Naive thymus-derived CD8-positive, alpha-beta T cell (primary cell): ENCODE measurements around the gene PCDHB11. TPM values are rescaled to one million over a fixed set of nuclear protein-coding genes. Genes with fewer than 3 reads are reported as not detected.
"Not testable (repeated sequence)": the region's sequence is repeated elsewhere in the genome, so short reads cannot be mapped to it uniquely, and the experiment has no call there.

Source experiments
- ATAC-seq, 2 donors: fragments of 150-1000 bp; cut with Tn5 transposase in 1 of 2; sonication (Bioruptor Pico), chemical (Tn5 transposase) in 1 of 2; 1 replicate in 1 of 2; 2 replicates in 1 of 2; pipeline ENCODE4 v1.10.0; 2021; ENCODE audit warnings: mild to moderate bottlenecking in 2 of 2, moderate library complexity in 2 of 2
- POLR2A ChIA-PET: fragments of 350-600 bp; sonication (Branson Sonifier 250); formaldehyde crosslinking; loops from one replicate; lab custom pipeline; 2021; ENCODE audit warnings: antibody characterized with exemption; lab: Charles Lee
- DNase-seq, 10 donors: peaks; one replicate each; pipeline versions ENCODE4 v3.0.0 to v3.0.0-alpha.2; 2020 to 2022
- H3K27ac Mint-ChIP-seq, 10 donors: one replicate each; pipeline ENCODE4 v1.8.0; 2020 to 2022; ENCODE audit warnings: mild to moderate bottlenecking in 10 of 10, mixed read lengths in 10 of 10, moderate library complexity in 4 of 10, inconsistent platforms in 1 of 10
- H3K27me3 Mint-ChIP-seq, 5 donors: one replicate each; pipeline ENCODE4 v1.8.0; 2021 to 2022; ENCODE audit warnings: mixed read lengths in 5 of 5
- H3K36me3 Mint-ChIP-seq, 3 donors: one replicate each; pipeline ENCODE4 v1.8.0; 2020 to 2022; ENCODE audit warnings: mixed read lengths in 3 of 3, mild to moderate bottlenecking in 2 of 3, inconsistent platforms in 1 of 3
- H3K4me1 Mint-ChIP-seq, 4 donors: one replicate each; pipeline ENCODE4 v1.8.0; 2021 to 2022; ENCODE audit warnings: mixed read lengths in 4 of 4
- H3K4me3 Mint-ChIP-seq, 10 donors: one replicate each; pipeline ENCODE4 v1.8.0; 2020 to 2022; ENCODE audit warnings: mild to moderate bottlenecking in 10 of 10, mixed read lengths in 10 of 10, moderate library complexity in 6 of 10, inconsistent platforms in 1 of 10
- H3K9me3 Mint-ChIP-seq, 9 donors: one replicate each; pipeline ENCODE4 v1.8.0; 2020 to 2022; ENCODE audit warnings: mixed read lengths in 9 of 9, mild to moderate bottlenecking in 3 of 9, inconsistent platforms in 1 of 9, moderate library complexity in 1 of 9
- polyA plus RNA-seq, 3 donors: library from polyadenylated mRNA; unstranded; fragments of 300-500 nt; fragmentation: Illumina TruSeq; gene quantifications; one replicate each; pipeline ENCODE4 v1.2.3, GENCODE V29; 2021
- total RNA-seq, 8 experiments: library from RNA in 2 of 8; stranded (reverse) in 2 of 8; gene quantifications; one replicate each; pipeline ENCODE4 v1.2.3 and lab custom pipeline; 2021 to 2026

The PCDHB11 gene
- total and polyA plus RNA-seq, 5 experiments from 2014 or later = not detected

DNA sequence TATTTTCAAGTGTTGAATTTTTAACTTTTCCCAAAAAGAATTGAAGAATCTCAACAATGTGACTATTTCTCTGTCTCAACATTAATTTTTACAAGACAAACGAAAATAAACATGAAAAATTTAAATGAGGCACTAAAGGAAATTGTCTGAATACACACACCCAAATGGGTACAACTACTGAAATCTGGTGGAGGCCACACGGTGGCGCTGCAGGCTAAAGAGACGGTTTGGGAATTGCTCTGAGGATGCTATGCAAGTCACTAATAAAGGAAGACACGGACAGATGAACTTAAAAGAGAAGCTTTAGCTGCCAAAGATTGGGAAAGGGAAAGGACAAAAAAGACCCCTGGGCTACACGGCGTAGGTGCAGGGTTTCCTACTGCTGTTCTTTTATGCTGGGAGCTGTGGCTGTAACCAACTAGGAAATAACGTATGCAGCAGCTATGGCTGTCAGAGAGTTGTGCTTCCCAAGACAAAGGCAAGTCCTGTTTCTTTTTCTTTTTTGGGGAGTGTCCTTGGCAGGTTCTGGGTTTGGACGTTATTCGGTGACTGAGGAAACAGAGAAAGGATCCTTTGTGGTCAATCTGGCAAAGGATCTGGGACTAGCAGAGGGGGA lies 7.2 kb upstream of the PCDHB11 start, which contains the start of gene PCDHB10:
Gene PCDHB10, plus strand, starts transcription at position 244 of the 616 bp plus-strand sequence. Its CDS starts 200 bp downstream, at position 444.
- DNase-seq (no peak), ATAC-seq (no peak)
- Mint-ChIP-seq H3K4me1 (peaks cover 0 to 5% (median under 1%) of the 10 kb centered on the region in 4 donors), H3K4me3 (no peak within 1 kb of the TSS), H3K36me3 (peaks cover 23 to 54% (median 26%) of the 10 kb centered on the region in 3 donors), H3K9me3 (peaks cover 6 to 82% (median 40%) of the 10 kb centered on the region in 9 donors), H3K27ac (no peak within 1 kb of the TSS), H3K27me3 (peaks cover 29 to 68% (median 45%) of the 10 kb centered on the region in 5 donors)
- POLR2A ChIA-PET = no interaction called here

GRCh38 chr5:141194332-141194731 lies 5.1 kb upstream of the PCDHB11 start:
- ATAC-seq, POLR2A ChIA-PET, DNase-seq, H3K4me3 Mint-ChIP-seq, H3K27ac Mint-ChIP-seq, H3K4me1 Mint-ChIP-seq: not testable (repeated sequence)
- peaks cover 7 to 88% (median 56%) of the 10 kb centered on the region in 9 donors for H3K9me3 Mint-ChIP-seq
- H3K36me3 Mint-ChIP-seq = peaks cover 18 to 63% (median 22%) of the 10 kb centered on the region in 3 donors
- H3K27me3 Mint-ChIP-seq = peaks cover 26 to 75% (median 41%) of the 10 kb centered on the region in 5 donors

GRCh38 chr5:141196363-141196762 lies 3.1 kb upstream of the PCDHB11 start:
- POLR2A ChIA-PET = no interaction called here
- ATAC-seq = no peak
- Mint-ChIP-seq H3K27ac (no peak overlapping the region), H3K9me3 (peaks cover 7 to 87% (median 64%) of the 10 kb centered on the region in 9 donors), H3K4me1 (no peaks in the 10 kb centered on the region), H3K4me3 (no peak overlapping the region), H3K27me3 (peaks cover 26 to 75% (median 54%) of the 10 kb centered on the region in 5 donors), H3K36me3 (peaks cover 15 to 76% (median 18%) of the 10 kb centered on the region in 3 donors)
- no peak for DNase-seq

GRCh38 chr5:141201126-141201525 lies 1.7 kb downstream of the PCDHB11 start:
- H3K27ac Mint-ChIP-seq, ATAC-seq, POLR2A ChIA-PET, DNase-seq, H3K4me3 Mint-ChIP-seq, H3K4me1 Mint-ChIP-seq: not testable (repeated sequence)
- H3K27me3 Mint-ChIP-seq = peaks cover 15 to 87% (median 49%) of the 10 kb centered on the region in 5 donors
- peaks cover 5 to 76% (median 45%) of the 10 kb centered on the region in 9 donors for H3K9me3 Mint-ChIP-seq
- H3K36me3 Mint-ChIP-seq = peaks cover 5 to 45% (median 9%) of the 10 kb centered on the region in 3 donors

DNA sequence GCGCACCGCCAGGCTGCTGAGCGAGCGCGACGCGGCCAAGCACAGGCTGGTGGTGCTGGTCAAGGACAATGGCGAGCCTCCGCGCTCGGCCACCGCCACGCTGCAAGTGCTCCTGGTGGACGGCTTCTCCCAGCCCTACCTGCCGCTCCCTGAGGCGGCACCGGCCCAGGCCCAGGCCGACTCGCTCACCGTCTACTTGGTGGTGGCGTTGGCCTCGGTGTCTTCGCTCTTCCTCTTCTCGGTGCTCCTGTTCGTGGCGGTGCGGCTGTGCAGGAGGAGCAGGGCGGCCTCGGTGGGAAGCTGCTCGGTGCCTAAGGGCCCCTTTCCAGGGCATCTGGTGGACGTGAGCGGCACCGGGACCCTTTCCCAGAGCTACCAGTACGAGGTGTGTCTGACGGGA lies 2.2 kb downstream of the PCDHB11 start:
- POLR2A ChIA-PET, ATAC-seq, H3K27ac Mint-ChIP-seq, H3K4me1 Mint-ChIP-seq, H3K4me3 Mint-ChIP-seq, DNase-seq: not testable (repeated sequence)
- Mint-ChIP-seq H3K9me3 (peaks cover 4 to 71% (median 40%) of the 10 kb centered on the region in 9 donors), H3K36me3 (peaks cover 5 to 40% (median 9%) of the 10 kb centered on the region in 3 donors), H3K27me3 (peaks cover 19 to 87% (median 48%) of the 10 kb centered on the region in 5 donors)

DNA sequence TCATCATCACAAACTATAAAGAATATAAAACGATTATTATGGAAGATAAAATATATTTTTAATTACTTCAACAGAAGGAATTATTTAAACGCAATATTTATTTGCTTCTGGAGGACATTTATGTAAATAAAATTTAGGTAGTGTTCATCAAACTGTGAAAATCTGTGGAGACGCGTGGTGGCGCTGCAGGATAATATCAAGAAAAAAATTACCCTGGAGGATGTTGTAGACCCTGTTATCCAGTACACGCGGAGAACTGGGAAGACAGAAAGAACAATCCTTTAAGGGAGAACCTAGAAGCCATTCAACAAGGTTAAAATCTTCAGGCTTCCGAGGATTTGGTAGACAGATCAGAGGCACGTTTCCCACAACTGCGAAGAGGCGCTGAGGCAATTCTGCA lies 9.1 kb downstream of the PCDHB11 start, which contains the start of gene PCDHB12:
Gene PCDHB12, plus strand, starts transcription at position 242 of the 400 bp plus-strand sequence. CDS start 189 bp downstream, outside the sequence.
- POLR2A ChIA-PET = no interaction called here
- peaks cover 0 to under 1% (median 0%) of the 10 kb centered on the region in 4 donors for H3K4me1 Mint-ChIP-seq
- peaks cover 24 to 87% (median 55%) of the 10 kb centered on the region in 5 donors for H3K27me3 Mint-ChIP-seq
- ATAC-seq (no peak), DNase-seq (no peak)
- no peak within 1 kb of the TSS for H3K27ac Mint-ChIP-seq
- H3K9me3 Mint-ChIP-seq = peaks cover 0 to 44% (median 9%) of the 10 kb centered on the region in 9 donors
- H3K36me3 Mint-ChIP-seq = peaks cover 8 to 17% (median 14%) of the 10 kb centered on the region in 3 donors
- H3K4me3 Mint-ChIP-seq = no peak within 1 kb of the TSS

DNA sequence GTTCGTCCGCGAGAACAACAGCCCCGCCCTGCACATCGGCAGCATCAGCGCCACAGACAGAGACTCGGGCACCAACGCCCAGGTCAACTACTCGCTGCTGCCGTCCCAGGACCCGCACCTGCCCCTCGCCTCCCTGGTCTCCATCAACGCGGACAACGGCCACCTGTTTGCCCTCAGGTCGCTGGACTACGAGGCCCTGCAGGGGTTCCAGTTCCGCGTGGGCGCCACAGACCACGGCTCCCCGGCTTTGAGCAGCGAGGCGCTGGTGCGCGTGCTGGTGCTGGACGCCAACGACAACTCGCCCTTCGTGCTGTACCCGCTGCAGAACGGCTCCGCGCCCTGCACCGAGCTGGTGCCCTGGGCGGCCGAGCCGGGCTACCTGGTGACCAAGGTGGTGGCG lies 10.9 kb downstream of the PCDHB11 start:
- ATAC-seq, H3K4me3 Mint-ChIP-seq, H3K4me1 Mint-ChIP-seq, POLR2A ChIA-PET, H3K27ac Mint-ChIP-seq, DNase-seq: not testable (repeated sequence)
- Mint-ChIP-seq H3K9me3 (peaks cover 0 to 49% (median 13%) of the 10 kb centered on the region in 9 donors), H3K27me3 (peaks cover 31 to 89% (median 62%) of the 10 kb centered on the region in 5 donors), H3K36me3 (peaks cover 14 to 28% (median 15%) of the 10 kb centered on the region in 3 donors)

GRCh38 chr5:141210849-141211248 lies 11.4 kb downstream of the PCDHB11 start:
- H3K4me3 Mint-ChIP-seq, ATAC-seq, POLR2A ChIA-PET, DNase-seq, H3K4me1 Mint-ChIP-seq, H3K27ac Mint-ChIP-seq: not testable (repeated sequence)
- Mint-ChIP-seq H3K36me3 (peaks cover 14 to 29% (median 15%) of the 10 kb centered on the region in 3 donors), H3K9me3 (peaks cover 0 to 51% (median 15%) of the 10 kb centered on the region in 9 donors), H3K27me3 (peaks cover 30 to 85% (median 58%) of the 10 kb centered on the region in 5 donors)

GRCh38 chr5:141213656-141214339 lies 14.4 kb downstream of the PCDHB11 start, which contains the start of gene PCDHB13:
PCDHB13 (plus strand) TSS chr5:141213919; CDS start chr5:141214124, 205 bp downstream.
- H3K9me3 Mint-ChIP-seq = peaks cover 0 to 71% (median 24%) of the 10 kb centered on the region in 9 donors
- ATAC-seq, H3K27ac Mint-ChIP-seq, H3K4me1 Mint-ChIP-seq, POLR2A ChIA-PET: not testable (repeated sequence)
- peaks cover 17 to 36% (median 23%) of the 10 kb centered on the region in 3 donors for H3K36me3 Mint-ChIP-seq
- peaks cover 27 to 79% (median 53%) of the 10 kb centered on the region in 5 donors for H3K27me3 Mint-ChIP-seq
- peak in 2 of 10 donors; percentile 11 to 18 for DNase-seq
- H3K4me3 Mint-ChIP-seq = peak within 1 kb of the TSS in 3 of 10 donors; percentile 12 to 33 (median 20)

DNA sequence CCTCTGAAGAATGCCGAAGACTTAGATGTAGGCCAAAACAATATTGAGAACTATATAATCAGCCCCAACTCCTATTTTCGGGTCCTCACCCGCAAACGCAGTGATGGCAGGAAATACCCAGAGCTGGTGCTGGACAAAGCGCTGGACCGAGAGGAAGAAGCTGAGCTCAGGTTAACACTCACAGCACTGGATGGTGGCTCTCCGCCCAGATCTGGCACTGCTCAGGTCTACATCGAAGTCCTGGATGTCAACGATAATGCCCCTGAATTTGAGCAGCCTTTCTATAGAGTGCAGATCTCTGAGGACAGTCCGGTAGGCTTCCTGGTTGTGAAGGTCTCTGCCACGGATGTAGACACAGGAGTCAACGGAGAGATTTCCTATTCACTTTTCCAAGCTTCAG lies 15.2 kb downstream of the PCDHB11 start:
- peaks cover 0 to 71% (median 30%) of the 10 kb centered on the region in 9 donors for H3K9me3 Mint-ChIP-seq
- H3K4me3 Mint-ChIP-seq, H3K4me1 Mint-ChIP-seq, POLR2A ChIA-PET, H3K27ac Mint-ChIP-seq, ATAC-seq, DNase-seq: not testable (repeated sequence)
- peaks cover 30 to 79% (median 48%) of the 10 kb centered on the region in 5 donors for H3K27me3 Mint-ChIP-seq
- peaks cover 17 to 38% (median 26%) of the 10 kb centered on the region in 3 donors for H3K36me3 Mint-ChIP-seq

DNA sequence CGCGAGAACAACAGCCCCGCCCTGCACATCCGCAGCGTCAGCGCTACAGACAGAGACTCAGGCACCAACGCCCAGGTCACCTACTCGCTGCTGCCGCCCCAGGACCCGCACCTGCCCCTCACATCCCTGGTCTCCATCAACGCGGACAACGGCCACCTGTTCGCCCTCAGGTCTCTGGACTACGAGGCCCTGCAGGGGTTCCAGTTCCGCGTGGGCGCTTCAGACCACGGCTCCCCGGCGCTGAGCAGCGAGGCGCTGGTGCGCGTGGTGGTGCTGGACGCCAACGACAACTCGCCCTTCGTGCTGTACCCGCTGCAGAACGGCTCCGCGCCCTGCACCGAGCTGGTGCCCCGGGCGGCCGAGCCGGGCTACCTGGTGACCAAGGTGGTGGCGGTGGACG lies 16.1 kb downstream of the PCDHB11 start:
- POLR2A ChIA-PET, ATAC-seq, H3K4me1 Mint-ChIP-seq, H3K4me3 Mint-ChIP-seq, H3K27ac Mint-ChIP-seq, DNase-seq: not testable (repeated sequence)
- H3K9me3 Mint-ChIP-seq = peaks cover 0 to 74% (median 35%) of the 10 kb centered on the region in 9 donors
- H3K36me3 Mint-ChIP-seq = peaks cover 13 to 40% (median 22%) of the 10 kb centered on the region in 3 donors
- H3K27me3 Mint-ChIP-seq = peaks cover 34 to 81% (median 46%) of the 10 kb centered on the region in 5 donors

- peaks cover 10 to 44% (median 21%) of the 10 kb centered on the region in 3 donors for H3K36me3 Mint-ChIP-seq
- peaks cover 35 to 81% (median 47%) of the 10 kb centered on the region in 5 donors for H3K27me3 Mint-ChIP-seq
- DNase-seq, ATAC-seq, H3K4me3 Mint-ChIP-seq, H3K4me1 Mint-ChIP-seq, POLR2A ChIA-PET: not testable (repeated sequence)
- peaks cover 0 to 74% (median 35%) of the 10 kb centered on the region in 9 donors for H3K9me3 Mint-ChIP-seq
- peak overlapping the region in 1 of 10 donors; percentile 49 for H3K27ac Mint-ChIP-seq
Observed at GRCh38 chr5:141216035-141216434, 16.6 kb downstream of the PCDHB11 start.
